Stimulated activated CD4-positive, alpha-beta T cell treated with anti-CD3 and anti-CD28 coated beads, Interleukin-12 subunit alpha, Interleukin-12 subunit beta, amount 100 ng/mL, for 4 hours (primary cell): Measurements from ENCODE around the gene AHI1.

ENCODE experiments used
- DNase-seq: peaks from one replicate; pipeline ENCODE4 v3.0.0-alpha.2; 2020

AHI1 gene

DNA sequence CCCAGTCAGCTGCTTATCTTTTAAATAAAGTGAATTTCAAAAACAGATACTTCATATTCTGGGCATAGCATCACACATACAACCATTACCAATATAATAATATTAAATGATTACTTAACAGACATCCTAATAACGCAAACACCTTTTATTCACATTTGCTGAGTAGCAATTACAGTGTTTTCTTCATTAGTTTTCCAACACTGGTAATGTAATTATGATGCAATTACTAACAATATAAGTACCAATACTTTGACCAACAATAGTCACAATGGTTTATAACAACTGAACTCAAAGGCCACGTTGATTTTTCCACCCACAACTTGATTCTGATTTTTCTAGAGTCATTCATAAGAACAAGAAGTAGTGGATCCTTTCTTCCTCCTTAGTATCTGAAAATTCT is 212.4 kb downstream of the AHI1 start:
- no peak for DNase-seq

DNA sequence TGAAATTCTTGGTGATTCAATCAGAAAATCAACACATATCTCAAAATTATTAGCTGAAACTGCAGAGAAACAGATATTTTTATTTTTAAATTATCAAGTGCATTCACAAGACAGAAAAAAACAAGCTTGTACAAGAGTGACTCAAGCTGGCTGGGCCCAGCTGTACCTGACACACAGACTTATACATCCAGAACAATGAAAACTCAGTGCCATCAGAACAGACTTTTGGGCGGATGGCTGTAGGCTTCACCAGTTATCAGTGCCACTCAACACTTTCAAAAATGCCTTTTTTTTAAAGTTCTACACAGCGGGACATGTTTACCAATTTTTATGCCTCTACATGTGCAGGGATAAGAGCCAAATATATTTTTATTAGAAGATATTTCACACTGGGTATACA is 213.6 kb downstream of the AHI1 start:
- no peak for DNase-seq

DNA sequence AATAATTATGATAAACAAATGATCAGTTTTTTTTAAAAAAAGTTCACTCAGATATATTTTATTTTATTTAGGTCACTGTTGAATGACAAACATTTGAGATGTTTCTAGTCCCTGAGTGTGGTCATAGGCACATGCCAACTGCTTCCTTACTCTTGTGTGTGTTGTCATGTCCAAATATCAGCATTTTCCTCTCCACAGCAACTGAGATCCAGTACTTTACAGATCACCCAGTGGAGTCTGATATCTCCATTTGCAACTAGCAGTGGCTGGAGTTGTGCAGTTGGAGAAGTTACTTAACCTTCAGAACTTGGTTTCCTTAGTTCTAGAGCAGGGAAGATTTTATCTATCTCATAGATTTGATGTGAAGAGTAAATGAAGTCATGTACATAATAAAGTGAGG is 215.1 kb downstream of the AHI1 start:
- no peak for DNase-seq

DNA sequence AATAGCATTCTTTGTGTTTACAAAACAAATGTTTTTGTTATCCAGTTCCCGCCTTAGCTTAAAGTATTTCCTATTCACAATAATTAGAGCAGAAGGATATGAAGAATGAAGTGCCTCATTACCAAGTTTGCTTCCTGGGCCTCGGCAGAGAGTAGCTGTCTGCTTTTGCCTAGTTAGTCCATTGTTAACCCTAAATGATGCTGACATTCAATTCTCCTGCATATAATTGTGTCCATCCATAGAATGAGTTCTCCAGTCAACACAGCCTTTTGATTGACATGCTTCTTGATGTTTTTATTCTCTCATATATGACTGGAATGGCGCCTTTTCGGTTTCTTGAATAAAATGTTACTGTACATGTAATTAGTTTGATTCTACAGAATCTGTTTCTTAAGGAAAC is 215.6 kb downstream of the AHI1 start:
- no peak for DNase-seq

DNA sequence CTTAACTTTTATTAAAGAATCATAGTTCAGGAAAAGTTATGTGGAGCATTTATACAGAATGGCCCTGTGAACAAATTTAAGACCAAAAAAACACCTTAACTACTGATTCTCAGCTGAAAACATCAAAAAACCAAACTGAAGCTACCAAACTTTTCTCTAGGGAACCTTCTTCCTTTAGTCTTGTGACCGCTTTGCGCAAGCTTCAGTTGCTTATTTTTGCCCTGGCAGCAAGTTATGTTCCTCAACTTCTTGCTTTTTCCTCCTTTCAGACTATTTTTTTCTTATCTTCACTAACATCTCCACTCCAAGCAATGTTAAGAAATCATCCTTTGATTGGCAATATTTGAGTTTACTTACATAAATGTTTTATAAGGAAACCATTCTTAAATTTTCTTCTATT is 216.3 kb downstream of the AHI1 start:
- no peak for DNase-seq

DNA sequence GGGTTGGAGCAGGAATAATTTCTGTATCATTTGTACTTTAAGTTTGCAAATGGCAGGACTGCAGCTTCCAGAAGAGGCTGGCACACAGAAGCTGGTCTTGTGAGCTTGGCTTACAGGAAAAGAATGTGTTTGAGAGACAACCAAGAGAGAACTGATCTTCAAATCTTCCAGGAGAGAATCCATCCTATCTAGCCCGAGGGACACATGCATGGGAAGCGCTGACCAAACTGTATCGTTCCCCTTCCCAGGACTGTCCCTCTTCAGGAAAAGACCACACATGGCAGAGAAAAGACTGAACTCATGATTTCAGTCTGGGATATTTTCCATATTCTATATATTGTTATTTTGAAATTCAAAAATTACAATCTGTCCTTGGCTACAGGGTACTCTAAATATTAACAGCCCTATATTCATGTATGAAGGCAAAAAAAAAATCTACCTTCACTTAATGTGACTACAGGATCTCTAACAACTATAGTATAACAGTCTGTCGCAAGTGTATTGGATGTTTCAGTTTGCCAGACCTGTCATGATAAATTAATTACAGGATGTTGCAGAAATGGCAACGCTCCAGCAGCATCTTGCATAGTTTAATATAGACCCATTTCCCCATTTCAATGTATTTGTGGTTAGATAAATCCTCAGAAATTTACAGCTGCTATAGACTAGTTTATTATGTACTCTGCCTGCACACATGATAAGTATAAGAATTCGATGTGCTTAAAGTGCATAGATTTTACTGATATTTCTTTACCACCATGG is 217.0 kb downstream of the AHI1 start:
- no peak for DNase-seq

DNA sequence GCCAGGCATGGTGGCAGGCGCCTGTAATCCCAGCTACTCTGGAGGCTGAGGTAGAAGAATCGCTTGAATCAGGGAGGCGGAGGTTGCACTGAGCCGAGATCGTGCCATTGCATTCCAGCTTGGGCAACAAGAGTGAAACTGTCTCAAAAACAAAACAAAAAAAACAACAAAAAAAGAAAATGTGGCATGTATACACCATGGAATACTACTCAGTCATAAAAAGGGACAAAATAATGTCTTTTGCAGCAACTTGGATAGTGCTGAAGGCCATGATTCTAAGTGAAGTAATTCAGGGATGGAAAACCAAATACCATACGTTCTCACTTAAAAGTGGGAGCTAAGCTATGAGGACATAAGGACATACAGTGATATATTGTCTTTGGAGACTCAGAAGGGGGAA is 220.1 kb downstream of the AHI1 start:
- DNase-seq: no peak

DNA sequence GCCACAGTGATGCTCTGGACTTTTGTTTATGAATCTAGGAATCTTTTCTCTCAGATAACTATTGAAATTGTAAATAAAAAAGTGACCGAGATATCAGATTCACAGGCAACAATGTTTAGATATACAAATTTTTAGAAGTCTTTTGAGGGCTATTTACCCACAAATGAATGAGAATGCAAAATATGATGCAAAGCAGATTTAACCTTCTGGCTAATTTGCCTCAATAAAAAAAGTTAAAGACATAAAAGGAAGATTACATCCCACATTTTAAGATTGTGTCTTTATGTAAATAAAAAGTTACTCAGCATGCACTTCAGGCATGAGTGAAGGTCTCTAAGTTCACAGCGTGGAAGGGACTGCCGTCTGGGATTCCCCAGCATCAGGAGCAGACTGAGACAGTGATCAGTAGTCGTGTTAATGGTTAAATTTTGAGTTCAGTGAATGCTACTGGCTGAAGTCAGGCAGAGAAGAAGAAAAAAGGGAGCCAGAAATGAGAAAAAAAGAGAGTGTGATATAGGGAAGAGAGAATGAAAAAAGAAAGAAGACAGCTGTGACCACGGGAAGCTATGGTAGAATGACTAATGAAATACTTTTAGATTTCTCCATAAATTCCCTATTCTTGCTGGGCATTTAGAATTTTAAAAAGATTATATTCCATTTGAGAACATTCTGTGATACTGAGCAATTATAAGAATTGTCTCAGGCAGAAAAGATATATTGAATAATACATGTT is 222.8 kb downstream of the AHI1 start:
- DNase-seq: no peak

DNA sequence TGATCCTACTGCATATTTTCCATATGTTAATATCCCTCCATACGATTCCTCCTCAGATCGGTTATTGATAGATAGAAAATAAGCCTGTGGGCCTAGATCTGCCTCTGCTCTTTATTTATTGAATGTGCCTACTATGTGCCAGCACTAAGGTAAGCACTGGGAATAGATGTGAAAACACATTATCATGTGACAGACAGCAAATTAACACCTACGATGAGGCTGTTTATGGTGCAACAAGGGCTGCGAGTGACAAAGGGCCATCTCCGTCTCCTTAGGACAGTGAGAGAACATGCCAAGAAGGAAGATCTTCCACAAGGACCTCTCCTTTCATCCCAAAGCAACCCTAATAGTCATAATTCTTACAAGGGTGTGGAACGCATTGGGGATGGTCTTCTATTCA is 225.9 kb downstream of the AHI1 start:
- no peak for DNase-seq

DNA sequence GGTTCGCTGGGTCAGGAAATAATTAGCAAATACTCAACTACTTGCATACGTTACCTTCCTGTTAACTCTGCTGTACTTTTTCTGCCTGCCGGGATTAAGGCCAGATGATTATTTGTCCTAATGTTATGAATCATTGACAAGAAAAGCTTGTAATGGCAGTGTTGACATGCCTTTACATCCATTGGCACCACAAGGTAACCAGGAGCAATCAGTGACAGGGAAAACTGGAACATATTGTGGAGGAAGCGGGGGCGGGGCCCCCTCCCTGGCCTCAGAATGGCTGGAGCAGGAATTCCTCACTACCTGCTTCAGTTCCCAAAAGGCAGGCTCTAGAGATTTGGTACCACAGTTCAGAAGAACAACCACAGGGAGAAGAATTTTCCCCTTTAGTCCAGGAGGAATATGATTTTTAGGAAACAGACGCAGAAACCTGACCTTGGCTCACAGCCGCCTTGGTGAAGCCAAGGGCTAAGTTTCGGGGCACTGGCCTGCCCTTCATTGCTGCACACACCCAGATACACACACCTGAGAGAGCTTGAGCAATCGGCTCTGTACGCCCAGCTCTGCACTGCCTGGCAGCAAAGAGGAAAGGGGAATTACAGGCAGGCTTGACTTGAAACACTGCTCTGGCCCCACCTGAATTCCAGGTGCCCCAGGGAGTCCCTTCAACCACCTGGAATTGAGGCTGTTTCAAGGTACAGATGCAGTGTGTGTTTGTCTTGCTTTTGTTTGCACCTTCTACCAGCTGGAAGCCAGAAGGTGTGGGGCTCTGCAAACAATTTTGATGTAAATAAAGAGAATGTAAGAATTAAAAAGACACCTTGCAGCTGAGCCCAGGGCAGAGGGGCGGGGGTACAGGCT is 226.6 kb downstream of the AHI1 start:
- no peak for DNase-seq

DNA sequence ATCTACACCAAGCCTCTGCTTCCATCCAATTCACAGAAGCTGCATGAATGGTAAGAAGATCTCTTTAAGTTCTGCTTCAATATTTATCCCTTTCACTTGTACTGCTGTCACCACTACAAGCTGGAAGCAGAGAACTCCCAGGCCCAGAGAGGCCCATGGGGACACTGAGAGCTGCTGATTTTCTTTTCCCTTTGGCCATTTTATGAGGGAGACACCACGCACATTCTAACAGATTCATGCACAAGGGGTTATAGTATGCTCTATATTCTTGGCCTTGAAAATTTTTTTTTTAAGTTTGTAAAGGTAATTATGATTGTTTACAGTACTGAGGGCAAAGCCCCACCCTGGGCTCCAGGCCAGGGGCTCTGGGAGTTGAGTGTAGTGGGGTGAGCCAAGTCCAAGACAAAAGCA is 228.1 kb downstream of the AHI1 start:
- DNase-seq: no peak

DNA sequence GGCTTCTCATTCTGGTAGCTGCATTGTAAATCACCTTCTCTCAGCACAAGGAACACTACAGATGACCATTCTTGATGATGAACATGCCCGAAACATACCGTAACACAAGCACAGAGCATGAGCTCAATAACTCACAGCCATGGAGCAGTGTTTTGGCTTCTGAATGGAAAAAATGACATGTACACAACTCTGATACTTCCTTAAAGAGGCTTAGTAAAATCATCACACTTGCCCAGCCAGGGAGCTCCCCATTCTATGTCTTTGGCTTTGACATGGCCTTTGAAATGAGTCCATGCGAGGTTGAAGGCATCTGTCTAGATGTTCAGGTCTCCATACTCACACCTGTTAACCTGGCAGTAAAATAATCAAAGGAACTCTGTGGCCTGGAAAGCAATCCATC is 228.8 kb downstream of the AHI1 start:
- DNase-seq: no peak

DNA sequence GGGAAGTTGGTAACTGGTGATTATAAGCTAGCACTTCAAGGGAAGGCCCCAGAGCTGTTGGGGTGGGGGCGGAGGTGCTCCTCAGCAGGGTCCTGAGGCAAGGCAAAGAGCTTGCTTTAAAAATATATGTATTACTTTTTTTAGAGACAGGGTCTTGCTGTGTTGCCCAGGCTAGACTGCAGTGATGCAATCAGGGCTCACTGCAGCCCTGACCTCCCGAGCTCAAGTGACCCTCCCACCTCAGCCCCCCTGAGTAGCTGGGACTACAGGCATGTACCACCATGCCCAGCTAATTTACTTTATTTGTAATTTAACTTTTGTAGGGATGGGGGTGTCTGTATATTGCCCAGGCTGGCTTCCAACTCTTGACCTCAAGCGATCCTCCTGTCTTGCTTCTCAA is 229.3 kb downstream of the AHI1 start:
- DNase-seq: no peak

DNA sequence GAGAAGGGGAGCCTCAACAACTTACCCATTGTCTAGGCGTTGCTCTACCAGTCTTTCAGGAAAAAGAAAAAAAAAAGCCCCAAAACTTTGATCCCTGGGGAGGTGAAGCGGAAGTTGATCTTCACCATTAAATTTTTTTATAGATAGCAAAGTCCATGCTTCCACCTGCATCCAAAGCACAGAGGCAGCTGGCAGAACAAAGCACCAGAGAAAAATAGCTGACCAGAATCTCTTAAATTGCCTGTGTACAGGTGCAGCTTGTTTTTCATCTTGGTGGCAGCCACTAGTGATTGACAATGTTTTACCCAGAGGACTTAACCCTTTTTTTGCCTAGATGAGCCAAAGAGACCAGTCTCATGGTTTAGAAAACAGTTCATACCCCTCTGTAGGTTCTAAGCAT is 230.5 kb downstream of the AHI1 start:
- DNase-seq: no peak

DNA sequence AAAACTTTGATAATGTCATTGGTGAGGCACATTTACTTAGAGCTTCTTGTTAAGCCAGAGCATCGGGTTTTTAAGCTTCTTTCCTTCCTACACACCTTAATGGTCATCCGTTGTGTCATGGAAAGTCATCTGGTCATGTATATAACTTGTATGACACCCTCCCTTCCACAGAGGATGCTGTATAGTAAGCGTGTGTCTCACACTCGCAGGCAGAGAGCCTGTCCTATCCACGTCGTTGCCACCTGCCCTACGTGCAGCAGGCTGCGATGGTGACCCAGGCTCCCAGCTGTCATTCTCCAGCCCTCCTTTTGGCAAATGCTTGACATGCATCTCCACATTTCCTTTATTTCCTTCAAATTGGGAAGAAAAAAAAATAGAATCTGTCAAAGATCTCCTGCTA is 230.9 kb downstream of the AHI1 start:
- DNase-seq: no peak

DNA sequence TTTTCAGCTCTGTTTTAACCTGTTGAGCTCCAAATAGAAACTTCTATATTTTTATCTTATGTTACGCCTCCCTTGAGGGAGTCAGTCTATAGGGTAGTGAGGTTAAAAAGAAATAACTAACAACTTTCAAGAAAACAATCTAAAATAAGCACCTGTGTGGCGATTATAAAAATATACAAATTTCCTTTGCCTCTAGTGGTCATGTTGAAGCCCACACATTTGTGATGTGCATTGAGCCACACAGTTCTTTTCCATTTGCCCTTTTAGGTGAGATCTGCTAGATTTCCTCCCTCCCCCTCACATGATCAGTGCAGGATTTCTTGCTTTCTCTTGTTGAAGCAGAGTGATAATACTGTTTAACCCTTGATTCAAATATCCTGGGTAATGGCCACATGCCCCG is 232.3 kb downstream of the AHI1 start:
- no peak for DNase-seq

DNA sequence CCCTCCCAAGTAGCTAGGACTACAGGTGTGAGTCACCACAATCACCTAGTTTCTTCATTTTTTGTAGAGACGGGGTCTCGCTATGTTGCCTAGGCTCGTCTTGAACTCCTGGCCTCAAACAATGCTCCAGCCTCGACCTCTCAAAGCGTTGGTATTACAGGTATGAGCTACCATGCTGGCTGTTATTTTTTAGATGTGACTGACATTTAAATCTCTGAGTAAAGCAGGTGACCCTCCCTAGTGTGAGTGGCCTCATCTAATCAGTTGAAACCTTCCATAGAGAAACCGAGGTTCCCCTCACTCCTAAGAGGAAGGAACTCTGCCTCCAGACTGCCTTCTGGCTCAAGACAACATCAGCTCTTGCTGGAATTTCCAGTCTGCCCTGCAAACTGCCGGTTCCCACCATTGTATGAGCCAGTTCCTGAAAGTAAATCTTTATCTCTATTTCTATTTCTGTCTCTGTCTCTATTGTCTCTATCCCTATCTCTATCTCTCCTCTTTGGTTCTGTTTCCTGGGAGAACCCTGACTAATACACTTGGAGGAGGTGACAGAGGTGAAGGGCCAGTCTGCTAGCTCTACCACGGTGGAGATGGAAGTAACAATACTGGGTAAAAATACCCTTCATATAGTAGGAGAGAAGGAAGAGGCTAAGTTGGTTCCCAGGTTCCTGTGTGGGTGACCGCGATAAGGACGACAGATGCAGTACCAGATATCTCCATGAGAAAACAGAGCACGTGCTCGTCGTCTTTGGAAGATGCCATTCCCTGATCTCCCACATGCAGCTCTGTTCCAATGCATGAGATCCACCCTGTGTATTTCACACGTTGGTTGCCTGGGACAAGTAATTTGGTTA is 235.4 kb downstream of the AHI1 start:
- no peak for DNase-seq

DNA sequence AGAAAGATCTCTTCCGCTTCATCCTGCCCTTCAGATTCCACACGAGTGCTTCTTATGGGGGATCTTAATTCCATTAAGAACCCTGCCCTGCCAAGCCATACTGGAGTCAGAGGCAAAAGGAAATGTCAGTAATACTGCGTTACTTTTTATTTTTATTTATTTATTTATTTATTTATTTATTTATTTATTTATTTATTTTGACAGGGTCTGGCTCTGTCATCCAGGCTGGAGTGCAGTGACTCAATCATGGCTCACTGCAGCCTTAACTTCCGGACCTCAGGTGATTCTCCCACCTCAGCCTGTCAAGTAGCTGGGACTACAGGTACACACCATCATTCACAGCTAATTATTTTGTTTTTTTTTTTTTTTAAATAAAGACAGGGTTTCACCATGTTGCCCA is 236.9 kb downstream of the AHI1 start:
- no peak for DNase-seq

DNA sequence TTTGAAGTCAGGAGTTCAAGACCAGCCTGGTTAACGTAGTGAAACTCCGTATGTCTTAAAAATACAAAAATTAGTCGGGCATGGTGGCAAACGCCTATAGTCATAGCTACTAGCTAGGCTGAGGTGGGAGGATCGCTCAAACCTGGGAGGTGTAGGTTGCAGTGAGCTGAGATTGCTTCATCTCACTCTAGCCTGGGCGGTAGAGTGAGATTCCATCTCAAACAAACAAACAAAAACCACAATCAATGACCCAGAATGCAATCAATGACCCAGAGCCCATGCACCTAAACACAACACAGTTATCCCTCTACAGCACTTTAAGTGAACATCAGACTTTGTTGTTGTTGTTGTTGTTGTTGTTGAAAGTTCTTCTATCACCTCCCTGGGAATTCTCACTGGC is 238.6 kb downstream of the AHI1 start:
- no peak for DNase-seq

DNA sequence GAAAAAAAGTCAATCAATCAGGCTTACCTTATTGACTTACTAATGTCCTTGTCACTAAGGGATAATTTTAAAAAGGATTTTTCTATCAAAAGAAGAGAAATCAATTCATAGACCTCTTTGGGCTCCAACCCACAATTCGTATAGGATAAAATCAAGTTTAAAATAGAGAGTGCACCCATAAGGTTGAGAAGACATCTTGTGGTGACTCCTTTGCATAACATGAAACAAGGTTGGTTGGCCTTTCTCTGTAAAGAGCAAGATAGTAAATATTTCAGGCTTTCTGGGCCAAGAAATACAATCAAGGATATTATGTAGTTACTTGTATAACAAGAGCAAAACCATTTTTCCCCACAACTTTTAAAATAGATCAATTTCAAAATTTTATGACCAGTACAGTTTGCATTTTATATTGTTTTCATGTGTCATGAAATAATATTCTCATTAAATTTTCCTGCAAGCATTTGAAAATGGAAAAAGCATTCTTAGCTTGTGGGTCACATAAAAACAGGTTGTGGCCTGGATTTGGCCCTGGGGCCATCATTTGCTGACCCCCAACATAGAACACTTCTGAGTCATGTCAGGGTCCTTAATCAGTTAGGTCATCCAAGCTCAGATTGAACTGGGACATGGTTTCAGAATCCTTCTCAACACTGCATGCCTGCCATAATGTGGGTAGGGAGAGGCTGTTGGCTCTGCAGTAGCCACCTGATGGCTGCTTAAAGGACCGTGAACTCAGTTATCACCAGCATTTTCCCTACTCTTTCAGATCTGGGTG is 239.7 kb downstream of the AHI1 start:
- DNase-seq: no peak

DNA sequence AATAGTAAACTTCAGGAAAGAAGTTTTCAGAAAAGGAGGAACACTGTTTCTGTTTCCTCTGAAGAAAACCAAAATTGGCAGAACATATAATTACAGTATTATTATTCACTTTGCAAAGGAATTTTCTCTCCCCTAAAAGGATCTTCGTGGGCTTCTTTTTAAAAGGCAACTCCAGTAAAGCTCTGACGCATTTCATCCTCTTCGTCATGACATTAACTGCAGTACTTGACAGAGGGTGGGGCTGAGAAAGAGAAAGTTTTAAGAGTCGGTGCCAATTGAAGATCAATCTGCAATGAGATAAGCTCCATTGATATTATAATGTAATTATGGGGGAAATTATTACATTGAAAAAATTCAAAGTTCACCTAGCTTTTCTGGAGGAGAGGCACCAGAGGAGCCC is 240.7 kb downstream of the AHI1 start:
- DNase-seq: no peak

DNA sequence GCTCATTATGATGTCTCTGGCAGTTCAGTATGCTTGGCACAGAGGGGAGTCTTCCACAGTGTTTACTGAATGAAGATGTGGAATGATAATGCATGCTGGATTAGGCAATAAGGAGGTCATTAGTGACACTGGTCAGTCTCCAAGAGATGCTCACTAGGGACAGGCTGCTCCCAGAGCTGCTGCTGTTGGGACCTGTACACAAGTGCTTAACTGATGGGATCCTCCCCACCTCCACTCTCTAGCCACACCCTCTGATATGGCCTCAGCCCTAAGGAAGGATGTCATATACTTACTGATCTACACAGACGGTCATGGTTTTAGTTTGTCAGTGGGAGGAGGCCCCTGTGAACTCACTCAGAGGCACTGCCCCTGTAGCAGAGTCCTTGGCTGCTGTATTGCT is 243.1 kb downstream of the AHI1 start:
- DNase-seq: no peak
